HG03521 (cell line): ENCODE measurements around the gene CTXN1.
"Not testable (repeated sequence)": the region's sequence is repeated elsewhere in the genome, so short reads cannot be mapped to it uniquely, and the experiment has no call there.

Experiments
- ATAC-seq: cut with Tn5 transposase; IDR thresholded peaks from one replicate; pipeline ENCODE4 v1.9.1; 2021; ENCODE audit warnings: mild to moderate bottlenecking, moderate library complexity; ENCODE audit not compliant: unreplicated experiment

CTXN1 gene

GRCh38 chr19:7947939-7948338, 22.0 kb upstream of the CTXN1 start:
- ATAC-seq: no peak

- ATAC-seq: peak; percentile 11
These were observed 18.3 kb upstream of the CTXN1 start for GRCh38 chr19:7944177-7944761.

GRCh38 chr19:7943444-7944176, 17.7 kb upstream of the CTXN1 start, which contains the start of gene TIMM44:
Gene TIMM44, minus strand, starts transcription at chr19:7943666. Its CDS starts 15 bp downstream, at chr19:7943651.
- peak; percentile 94 for ATAC-seq

- no peak for ATAC-seq
These were observed 17.1 kb upstream of the CTXN1 start for GRCh38 chr19:7942981-7943443.

GRCh38 chr19:7941895-7942596, 16.1 kb upstream of the CTXN1 start:
- no peak for ATAC-seq

- no peak for ATAC-seq
These were observed 14.9 kb upstream of the CTXN1 start for GRCh38 chr19:7940841-7941240.

GRCh38 chr19:7934766-7935165, 8.8 kb upstream of the CTXN1 start:
- no peak for ATAC-seq

GRCh38 chr19:7933828-7934725, 8.1 kb upstream of the CTXN1 start:
- ATAC-seq: no peak

- ATAC-seq: no peak
These were observed 7.5 kb upstream of the CTXN1 start for GRCh38 chr19:7933411-7933810.

GRCh38 chr19:7932930-7933300, 7.0 kb upstream of the CTXN1 start:
- ATAC-seq: no peak

- no peak for ATAC-seq
These were observed 6.5 kb upstream of the CTXN1 start for GRCh38 chr19:7932276-7932929.

- ATAC-seq: no peak
These were observed 5.5 kb upstream of the CTXN1 start for GRCh38 chr19:7931221-7932061.

- ATAC-seq: no peak
These were observed 4.8 kb upstream of the CTXN1 start for GRCh38 chr19:7930765-7931164.

- ATAC-seq: not testable (repeated sequence)
These were observed 4.1 kb upstream of the CTXN1 start for GRCh38 chr19:7930030-7930429.

- ATAC-seq: no peak
These were observed 3.1 kb upstream of the CTXN1 start for GRCh38 chr19:7928741-7929701.

- no peak for ATAC-seq
These were observed 2.4 kb upstream of the CTXN1 start for GRCh38 chr19:7928334-7928706.

- no peak for ATAC-seq
These were observed 1.8 kb upstream of the CTXN1 start for GRCh38 chr19:7927605-7928333.
